ENCODE measurements around the gene GPC5.
"Not testable (repeated sequence)": the region's sequence is repeated elsewhere in the genome, so short reads cannot be mapped to it uniquely, and the experiment has no call there.

The GPC5 gene

DNA sequence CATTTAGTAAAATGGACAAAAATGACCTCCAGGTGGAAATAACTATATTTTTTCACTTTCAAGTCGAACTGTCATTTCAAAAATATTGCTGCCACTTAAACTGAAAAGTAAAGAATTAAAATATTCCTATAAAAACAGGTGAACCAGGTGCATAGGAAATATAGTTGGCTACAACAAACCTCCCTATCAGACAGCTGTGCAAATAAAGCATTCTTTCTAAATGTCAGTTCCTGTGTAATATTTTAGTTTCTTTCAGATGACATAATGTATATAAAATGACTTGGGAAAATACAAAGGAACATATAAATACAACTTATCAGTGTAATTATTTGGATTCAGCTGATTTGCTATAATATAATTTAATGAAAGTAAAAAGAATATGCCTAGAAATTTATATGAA is 1424.6 kb downstream of the GPC5 start:
- DNase-seq = no peak

DNA sequence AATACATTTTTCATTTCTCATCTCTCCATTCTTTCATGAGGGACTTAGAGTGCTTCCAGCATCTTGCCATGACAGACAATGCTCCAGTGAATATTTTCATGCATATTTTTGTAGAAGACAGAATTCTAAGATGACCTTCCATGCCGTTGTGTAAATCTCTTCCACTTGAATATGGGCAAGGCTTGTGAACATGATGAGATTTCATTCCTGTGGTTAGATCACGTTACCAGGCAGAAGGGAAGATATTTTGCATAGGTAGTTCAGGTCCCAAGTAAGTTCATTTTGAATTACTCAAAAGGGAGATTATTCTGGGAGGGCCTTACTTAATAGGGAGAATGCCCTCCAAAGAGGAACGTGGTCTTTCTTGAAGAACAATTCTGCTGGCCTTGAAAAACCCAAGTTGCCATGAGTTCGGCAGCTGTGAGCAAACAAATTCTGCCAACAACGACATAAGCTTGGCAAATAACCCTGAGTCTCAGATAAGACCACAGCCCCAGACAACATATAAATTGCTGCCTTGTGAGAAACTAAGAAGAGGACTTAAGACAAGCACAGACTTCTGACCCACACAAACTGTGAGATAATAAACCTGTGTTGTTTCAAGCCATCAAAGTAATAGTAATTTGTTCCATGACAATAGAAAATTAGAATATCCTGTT is 1427.6 kb downstream of the GPC5 start:
- no peak for DNase-seq

DNA sequence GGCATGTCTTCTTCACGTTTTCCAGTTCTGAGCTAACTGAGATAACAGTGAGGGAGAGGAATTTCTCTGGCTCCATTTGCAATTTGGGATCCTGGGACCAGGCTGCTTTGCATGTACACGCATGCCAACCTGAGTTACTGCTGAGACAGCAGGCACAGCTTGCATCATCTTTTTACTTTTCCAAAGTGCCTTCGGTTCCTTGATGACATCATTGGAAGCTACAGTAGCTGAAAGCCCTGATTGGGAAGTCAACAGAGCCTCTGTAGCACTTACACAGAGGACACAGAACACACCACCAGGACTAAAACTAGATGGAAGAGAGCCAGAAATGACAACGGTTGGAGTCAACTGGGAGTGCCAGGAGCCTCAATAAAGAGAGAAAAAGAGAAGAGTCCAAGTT is 1429.1 kb downstream of the GPC5 start:
- DNase-seq = no peak

- DNase-seq = no peak
Measured at GRCh38 chr13:92829930-92830329, 1431.5 kb downstream of the GPC5 start.

- no peak for DNase-seq
Measured at GRCh38 chr13:92830821-92831220, 1432.4 kb downstream of the GPC5 start.

DNA sequence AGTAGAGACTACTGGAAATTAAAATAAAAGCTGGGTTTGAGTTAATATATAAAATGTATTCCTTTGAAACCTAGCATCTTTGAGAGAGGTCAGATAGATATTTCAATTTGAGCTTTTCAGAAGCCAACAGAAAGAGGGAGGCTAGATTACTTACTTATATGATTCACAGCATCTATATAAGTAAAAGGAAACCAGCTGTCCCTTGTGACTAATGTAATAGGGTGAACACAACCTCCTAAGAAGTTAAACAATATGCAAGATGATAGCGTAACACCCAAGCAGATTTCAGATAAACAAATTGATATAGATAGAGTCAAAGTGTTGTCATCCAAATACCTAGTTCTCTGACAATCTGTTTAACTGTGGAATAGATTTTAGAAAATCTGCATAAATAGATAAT is 1434.7 kb downstream of the GPC5 start:
- DNase-seq = no peak

DNA sequence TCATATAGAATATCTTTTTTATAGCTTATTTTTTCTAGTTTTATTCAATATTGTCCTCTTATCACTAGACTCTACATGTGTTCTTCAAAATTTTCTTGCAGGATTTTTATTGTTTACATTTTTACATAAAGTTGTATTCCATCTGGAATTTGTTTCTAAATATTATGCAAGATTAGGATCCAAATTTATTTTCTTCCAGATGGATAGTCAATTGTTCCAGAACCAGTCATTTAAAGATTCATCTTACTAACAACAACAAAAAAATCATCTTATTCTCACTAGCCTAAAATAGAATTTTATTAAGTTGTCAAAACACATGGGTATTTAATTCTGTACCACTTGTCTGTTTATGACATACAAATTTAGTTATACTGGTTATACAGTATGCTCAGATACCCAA is 1437.8 kb downstream of the GPC5 start:
- no peak for DNase-seq

DNA sequence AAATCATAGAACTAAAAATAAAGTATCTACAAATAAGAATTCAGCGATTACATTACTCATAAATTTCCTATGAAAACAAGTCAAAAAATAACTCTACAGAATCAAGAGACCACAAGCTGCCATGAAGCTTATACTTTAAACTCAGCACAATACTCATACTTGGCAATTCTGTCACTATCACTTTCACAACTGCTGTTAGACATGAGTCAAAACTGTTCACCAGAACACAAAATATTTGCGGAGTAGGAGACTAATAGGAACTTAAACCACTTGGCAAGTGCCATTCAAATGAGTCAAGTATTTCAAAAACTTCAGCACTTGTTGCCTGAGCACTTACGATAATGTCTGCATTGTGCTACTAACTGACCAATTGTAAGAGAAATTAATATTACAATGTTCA is 1440.4 kb downstream of the GPC5 start:
- no peak for DNase-seq

DNA sequence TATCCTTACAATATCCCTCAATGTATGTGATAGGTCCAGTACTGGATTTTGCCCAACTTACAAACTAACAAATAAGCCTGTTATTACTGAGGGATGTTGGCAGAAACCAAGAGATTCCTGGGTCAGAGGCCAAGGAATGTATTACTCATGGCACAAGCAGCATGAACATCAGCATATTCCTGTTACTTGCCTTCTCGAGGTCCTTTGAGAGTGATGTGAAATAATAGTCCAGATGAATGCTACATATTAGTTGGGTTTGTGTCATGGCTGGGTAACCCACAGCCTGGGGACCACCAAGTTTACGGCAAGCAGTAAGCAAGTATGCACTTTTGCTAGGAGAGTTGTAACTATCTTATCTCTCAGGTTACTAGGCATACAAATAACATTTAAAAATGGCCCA is 1443.7 kb downstream of the GPC5 start:
- DNase-seq = no peak

- DNase-seq = no peak
Measured at GRCh38 chr13:92843549-92843948, 1445.1 kb downstream of the GPC5 start.

- no peak for DNase-seq
Measured at GRCh38 chr13:92849381-92849780, 1451.0 kb downstream of the GPC5 start.

DNA sequence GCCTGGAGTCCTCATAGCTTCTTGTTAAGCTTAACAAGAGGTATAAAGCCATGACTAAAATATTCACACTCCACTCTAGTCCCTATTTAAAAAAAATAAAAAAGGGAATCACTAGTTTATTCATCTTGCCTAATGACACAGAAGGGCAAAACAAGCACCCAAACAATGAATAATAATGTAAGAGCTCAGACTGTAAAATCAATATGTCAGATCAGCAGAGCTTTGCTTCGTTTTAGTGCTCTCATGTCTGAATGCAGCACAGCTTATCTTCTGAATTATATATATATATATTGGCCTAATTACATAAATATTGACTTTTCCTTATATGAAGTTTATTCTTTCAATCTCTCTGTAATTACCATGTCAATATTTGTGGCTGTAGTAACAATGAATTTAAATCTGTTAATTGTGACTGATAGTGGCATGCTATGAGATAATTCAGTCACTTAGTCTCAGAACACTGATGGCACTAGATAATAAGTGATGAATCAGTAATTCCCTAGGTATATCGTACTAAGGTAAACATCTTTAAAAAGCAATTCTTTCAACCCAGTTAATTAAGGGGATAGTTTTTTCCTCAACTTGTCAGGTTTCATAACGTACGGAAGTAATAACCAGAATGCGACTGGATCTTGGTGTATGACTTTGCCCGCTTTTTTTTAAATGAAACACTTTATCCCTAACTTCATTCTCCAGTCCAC is 1466.3 kb downstream of the GPC5 start:
- no peak for DNase-seq

DNA sequence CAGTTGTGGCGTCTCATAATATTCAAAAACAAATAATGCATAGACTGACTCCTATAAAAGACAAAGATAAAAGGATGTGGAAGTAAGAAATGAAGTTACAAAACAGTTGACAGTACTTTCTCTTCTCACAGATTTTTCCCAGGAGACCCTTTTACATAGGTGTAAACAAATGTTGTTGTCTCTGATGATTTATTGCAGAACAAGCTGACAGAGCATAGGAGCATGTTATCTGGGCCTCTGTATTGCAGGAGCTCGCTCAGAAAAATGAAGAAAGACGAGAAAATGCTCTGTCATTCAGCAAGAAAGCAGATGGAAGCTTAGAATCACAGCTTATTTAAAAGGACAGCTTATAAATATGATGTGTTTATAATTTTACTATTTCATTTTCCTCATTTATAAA is 1474.6 kb downstream of the GPC5 start:
- no peak for DNase-seq

GRCh38 chr13:92886535-92887077 is 1488.2 kb downstream of the GPC5 start:
- no peak for DNase-seq

GRCh38 chr13:92894447-92894846 is 1496.0 kb downstream of the GPC5 start:
- DNase-seq = no peak

- DNase-seq = no peak
Measured at GRCh38 chr13:92896842-92897241, 1498.4 kb downstream of the GPC5 start.

- DNase-seq = not testable (repeated sequence)
Measured at GRCh38 chr13:92898946-92899345, 1500.5 kb downstream of the GPC5 start.

DNA sequence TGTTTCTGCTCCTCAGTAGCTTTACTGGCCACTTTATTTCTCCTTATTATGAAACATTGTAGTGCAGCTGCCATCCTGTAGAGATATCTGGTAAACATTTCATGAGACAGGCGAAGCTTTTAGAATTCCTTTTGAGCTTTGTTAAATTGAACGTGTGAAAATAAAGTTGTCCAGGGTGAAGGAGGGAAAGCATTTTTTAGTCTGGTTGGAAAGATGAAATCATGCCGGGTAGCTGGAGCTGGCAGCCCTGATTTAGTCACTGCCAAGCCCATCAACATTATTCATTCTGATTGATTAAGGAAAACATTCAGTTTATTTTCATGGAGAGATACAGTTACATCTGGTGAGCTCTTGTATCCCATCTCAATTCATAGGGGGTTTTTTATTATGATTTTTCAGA is 1502.0 kb downstream of the GPC5 start:
- no peak for DNase-seq

GRCh38 chr13:92901739-92902138 is 1503.3 kb downstream of the GPC5 start:
- no peak for DNase-seq

DNA sequence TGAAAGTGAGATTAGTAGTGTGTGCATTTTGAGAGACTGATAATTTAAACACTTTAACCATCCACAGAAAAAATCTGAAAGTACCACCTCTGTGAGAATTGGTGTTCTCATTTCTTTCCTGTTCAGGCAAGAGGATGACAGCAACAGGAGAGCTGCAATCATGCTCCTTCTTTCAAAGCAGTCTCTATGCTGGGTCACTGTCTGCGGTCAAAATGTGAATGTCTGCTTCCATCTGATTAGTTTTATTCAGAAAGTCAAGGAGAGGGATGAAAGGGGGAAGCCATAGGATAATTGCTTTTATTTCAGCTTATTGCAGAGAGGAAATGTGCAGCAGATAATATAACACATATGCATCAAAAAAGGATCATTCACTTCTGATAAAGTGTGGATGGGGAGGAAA is 1514.2 kb downstream of the GPC5 start:
- DNase-seq = no peak

- no peak for DNase-seq
Measured at GRCh38 chr13:92913840-92914239, 1515.4 kb downstream of the GPC5 start.
